Calu3 (cell line): ENCODE data around the gene SLC16A6. TPM values are rescaled to one million over a fixed set of nuclear protein-coding genes. Genes with fewer than 3 reads are reported as not detected.

Source experiments
- BruUV-seq: library from RNA; stranded (reverse); fragments of 400-500 nt; replicated peaks from 2 replicates; lab custom pipeline; 2021; lab: Mats Ljungman, UMichigan
- CTCF ChIA-PET: fragments of 300-600 bp; sonication (Branson Sonifier 250); formaldehyde crosslinking; loops from one replicate; lab custom pipeline; 2022; ENCODE audit warnings: antibody characterized with exemption; lab: Charles Lee
- DNase-seq: peaks from one replicate; pipeline ENCODE4 v3.0.0; 2022
- H3K27ac Mint-ChIP-seq: one replicate; pipeline ENCODE4 v1.8.0; 2022; ENCODE audit warnings: mixed read lengths; ENCODE audit not compliant: unreplicated experiment
- H3K27me3 Mint-ChIP-seq: one replicate; pipeline ENCODE4 v1.8.0; 2022; ENCODE audit warnings: mixed read lengths; ENCODE audit not compliant: unreplicated experiment
- H3K36me3 Mint-ChIP-seq: one replicate; pipeline ENCODE4 v1.8.0; 2022; ENCODE audit warnings: mild to moderate bottlenecking, moderate library complexity, mixed read lengths; ENCODE audit not compliant: insufficient read depth, unreplicated experiment
- H3K4me1 Mint-ChIP-seq: one replicate; pipeline ENCODE4 v1.8.0; 2022; ENCODE audit warnings: mild to moderate bottlenecking, low read depth, mixed read lengths; ENCODE audit not compliant: unreplicated experiment
- H3K4me3 Mint-ChIP-seq: one replicate; pipeline ENCODE4 v1.8.0; 2022; ENCODE audit warnings: mild to moderate bottlenecking, low read depth, moderate library complexity, mixed read lengths; ENCODE audit not compliant: unreplicated experiment
- H3K9me3 Mint-ChIP-seq: one replicate; pipeline ENCODE4 v1.8.0; 2022; ENCODE audit warnings: low read depth, mixed read lengths; ENCODE audit not compliant: unreplicated experiment
- CTCF ChIP-seq: fragments of 200-600 bp; IDR thresholded peaks from one replicate; pipeline ENCODE4 v1.8.0; 2022; ENCODE audit warnings: antibody characterized with exemption; ENCODE audit not compliant: unreplicated experiment
- intact Hi-C: fragments of 100-400 bp; cut with micrococcal nuclease; formaldehyde crosslinking; loops from one replicate; pipeline ENCODE4 v1.10.0; 2022; ENCODE audit not compliant: unreplicated experiment
- total RNA-seq: library from RNA; stranded (reverse); gene quantifications from 2 replicates; pipeline ENCODE4 v1.2.3, GENCODE V29; 2022

The SLC16A6 gene
- total RNA-seq, 1 experiment from 2014 or later: 0.19 TPM

DNA sequence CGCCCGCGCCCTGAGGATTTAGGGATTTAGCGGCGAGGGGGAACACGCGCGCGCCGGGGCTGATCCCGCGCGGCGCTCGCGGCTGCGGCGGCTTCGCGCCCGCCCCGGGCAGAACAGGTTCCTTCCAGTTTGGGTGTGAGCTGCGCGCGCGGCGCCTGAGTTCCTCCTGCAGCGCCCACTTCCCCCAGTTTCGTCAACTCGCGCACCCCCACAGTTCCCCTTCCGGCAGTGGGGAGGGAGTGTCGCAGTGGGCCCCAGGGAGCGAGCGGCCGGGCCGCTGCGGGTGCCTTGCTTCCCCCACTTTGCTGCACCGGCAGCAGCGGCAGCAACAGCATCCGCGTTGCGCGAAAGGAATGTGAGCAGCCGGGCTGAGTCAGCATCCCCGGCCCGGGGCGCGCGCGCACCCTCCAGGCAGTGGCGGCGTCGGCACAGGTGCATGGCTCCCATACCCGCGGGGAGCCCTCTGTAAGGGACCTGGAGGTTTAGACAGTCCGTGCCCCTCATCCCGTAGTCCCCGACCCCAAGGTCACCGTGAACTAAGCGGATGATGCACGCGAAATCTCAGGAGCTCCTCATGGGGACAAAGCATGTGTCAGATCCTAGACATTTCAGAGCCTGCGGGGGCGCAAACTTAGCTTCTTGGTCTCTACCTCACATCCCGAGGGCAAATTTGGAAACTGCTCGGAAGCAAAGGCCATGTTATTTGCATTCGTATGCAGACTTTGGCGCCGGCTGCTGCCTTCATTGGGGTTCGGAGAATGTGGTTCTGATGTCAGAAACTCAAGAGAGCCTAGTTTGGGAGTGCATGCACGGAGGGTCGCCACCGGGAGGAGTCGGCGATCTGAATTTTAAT, 1.1 kb upstream of the SLC16A6 start:
- peaks cover 68% of the 10 kb centered on the region for H3K27me3 Mint-ChIP-seq
- H3K9me3 Mint-ChIP-seq: no peaks in the 10 kb centered on the region
- intact Hi-C loops: no loop called here
- no peak overlapping the region for H3K27ac Mint-ChIP-seq
- no TSS peak for BruUV-seq
- peaks cover 8% of the 10 kb centered on the region for H3K4me1 Mint-ChIP-seq
- peaks cover 19% of the 10 kb centered on the region for H3K36me3 Mint-ChIP-seq
- peak; percentile 77 for DNase-seq
- TF ChIP-seq CTCF: no peak
- H3K4me3 Mint-ChIP-seq: peak overlapping the region; percentile 92
- CTCF ChIA-PET: interaction anchor here (0.6 kb wide), 1 partner anchor 10 kb away, joined by 3 read pairs; no protein-coding TSS in a partner anchor

DNA sequence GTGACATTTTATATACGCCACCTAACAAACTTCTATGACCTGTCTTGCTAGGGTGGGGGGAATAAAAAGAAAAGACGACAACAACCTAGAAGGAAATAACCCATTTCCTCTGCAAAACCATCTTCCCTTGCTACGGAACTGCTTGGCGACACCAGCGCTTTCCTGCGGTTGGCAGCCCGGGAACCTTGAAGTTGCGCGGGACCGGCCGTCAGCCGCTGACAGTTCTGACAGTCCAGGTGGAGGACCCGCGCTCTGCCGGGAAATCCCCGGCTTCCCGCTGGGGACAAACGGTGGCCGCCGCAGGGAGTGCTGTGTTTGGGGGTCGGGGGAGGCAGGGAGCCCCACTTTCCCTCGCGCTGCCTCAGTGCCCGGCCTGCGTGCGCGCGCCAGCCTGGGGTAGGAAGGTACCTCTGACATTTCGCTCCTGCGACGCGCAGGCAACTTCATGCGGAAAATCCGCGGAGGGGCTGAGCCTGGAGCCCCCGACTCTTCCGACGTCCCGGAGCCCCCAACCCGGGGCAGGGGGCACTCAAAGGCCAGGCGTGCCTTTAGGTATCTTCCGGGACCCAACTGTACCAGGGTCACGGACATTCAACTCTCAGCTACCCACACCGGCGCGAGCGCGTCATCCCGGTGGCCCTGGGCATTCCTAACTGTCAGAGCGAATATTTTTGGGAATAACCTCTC, 516 bp downstream of the SLC16A6 start:
- no TSS peak for BruUV-seq

DNA sequence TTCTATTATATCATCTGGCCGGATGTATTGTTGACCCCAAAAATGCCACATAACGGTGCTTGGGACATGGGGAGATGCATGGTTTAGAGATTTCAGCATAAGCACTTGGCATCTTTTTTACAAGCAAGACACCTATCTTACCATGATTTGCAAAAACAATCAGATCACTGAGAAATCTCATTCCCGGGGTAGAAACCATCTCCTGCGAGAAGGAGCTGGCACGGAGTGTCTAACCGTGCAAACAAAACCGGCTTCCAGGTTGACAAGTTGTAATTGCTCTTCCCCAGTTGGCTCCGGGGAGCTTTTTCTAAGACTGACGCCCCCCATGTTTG, 1.0 kb downstream of the SLC16A6 start:
- Mint-ChIP-seq H3K27me3 (peaks cover 66% of the 10 kb centered on the region), H3K36me3 (peaks cover 19% of the 10 kb centered on the region), H3K27ac (no peak overlapping the region), H3K4me3 (no peak overlapping the region), H3K4me1 (peaks cover 8% of the 10 kb centered on the region), H3K9me3 (no peaks in the 10 kb centered on the region)
- no peak for DNase-seq
- CTCF ChIA-PET: no interaction called here
- intact Hi-C loops: no loop called here
- BruUV-seq: no TSS peak
- no peak for TF ChIP-seq CTCF

More for the DNA sequence above, 516 bp downstream of the SLC16A6 start:
- Mint-ChIP-seq H3K9me3 (no peaks in the 10 kb centered on the region), H3K36me3 (peaks cover 19% of the 10 kb centered on the region), H3K27ac (no peak overlapping the region), H3K27me3 (peaks cover 66% of the 10 kb centered on the region), H3K4me1 (peaks cover 8% of the 10 kb centered on the region), H3K4me3 (peak overlapping the region; percentile 92)
- CTCF ChIA-PET: no interaction called here
- no peak for TF ChIP-seq CTCF
- intact Hi-C loops: no loop called here
- peak; percentile 24 for DNase-seq

DNA sequence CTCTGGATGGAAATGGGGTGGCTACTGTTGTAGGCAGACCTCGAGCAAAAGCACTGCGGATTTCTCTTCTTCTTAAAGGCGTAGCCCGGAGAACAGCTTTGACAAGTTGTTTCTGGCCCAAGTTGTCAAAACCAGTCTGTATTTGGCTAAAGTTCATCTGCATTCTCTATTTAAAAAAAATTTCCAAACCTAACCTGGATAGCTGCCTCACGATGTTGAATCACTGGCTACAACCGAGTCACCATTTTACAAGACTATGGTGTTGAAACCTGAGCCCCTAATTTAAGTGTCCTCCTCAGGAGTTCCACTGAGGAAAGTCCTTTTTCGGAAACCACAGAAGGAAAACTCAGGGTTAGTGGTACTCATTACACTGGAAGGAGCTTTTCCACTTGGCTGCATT, 1.5 kb downstream of the SLC16A6 start:
- BruUV-seq: no TSS peak
- Mint-ChIP-seq H3K9me3 (no peaks in the 10 kb centered on the region), H3K27ac (no peak overlapping the region), H3K27me3 (peaks cover 66% of the 10 kb centered on the region), H3K4me1 (peaks cover 8% of the 10 kb centered on the region), H3K4me3 (no peak overlapping the region), H3K36me3 (peaks cover 19% of the 10 kb centered on the region)
- no peak for DNase-seq
- intact Hi-C loops: no loop called here
- CTCF ChIA-PET: no interaction called here
- no peak for TF ChIP-seq CTCF
